NCI-H1417 treated with DMSO at 0.1 percent for 48 hours (cell line): Measurements from ENCODE around the gene SYNGR3.
A peak's percentile ranks its signal among the peaks of the same experiment; 100 is the strongest.

Experiments
- DNase-seq: peaks from one replicate; lab custom pipeline; 2025; lab: John Stamatoyannopoulos, UW

SYNGR3 gene

DNA sequence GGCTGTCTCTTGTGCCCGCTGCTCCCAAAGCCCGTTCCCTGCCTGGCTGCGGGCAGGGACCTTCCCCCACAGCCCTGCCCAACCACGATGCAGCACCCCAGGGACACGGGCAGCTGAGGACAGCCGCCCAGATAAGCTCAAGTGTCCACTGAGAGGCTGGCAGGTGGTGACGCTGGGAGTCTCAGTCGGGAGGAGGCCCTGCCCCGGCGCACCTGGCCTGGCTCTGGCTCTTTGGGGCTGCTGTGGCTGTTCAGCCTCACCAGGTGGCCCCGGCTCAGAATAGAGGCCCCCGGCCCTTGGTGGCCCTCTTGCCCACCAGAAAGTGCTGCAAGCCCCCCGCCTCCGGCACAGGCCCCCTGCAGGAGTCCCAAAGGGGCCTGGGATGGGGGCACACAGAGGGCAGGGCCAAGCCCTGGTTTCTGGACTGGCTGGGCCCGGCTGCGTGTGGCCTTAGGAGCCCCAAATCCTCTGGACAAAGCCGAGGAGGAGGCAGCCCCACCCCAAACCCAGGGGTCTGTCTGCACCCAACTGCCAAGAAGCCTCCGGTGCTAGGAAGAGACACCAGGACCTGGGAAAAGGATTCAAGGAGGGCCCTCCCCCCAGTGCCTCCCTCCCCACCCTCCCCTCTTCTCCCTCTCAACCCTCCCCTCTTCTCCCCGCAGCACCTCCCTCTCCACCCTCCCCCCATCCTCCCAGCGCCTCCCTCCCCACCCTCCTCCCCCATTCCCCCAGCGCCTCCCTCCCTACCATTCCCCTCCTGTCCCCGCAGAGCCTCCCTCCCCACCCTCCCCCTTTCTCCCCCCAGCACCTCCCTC is 52.6 kb downstream of the SYNGR3 start:
- DNase-seq, result peak; percentile 45

DNA sequence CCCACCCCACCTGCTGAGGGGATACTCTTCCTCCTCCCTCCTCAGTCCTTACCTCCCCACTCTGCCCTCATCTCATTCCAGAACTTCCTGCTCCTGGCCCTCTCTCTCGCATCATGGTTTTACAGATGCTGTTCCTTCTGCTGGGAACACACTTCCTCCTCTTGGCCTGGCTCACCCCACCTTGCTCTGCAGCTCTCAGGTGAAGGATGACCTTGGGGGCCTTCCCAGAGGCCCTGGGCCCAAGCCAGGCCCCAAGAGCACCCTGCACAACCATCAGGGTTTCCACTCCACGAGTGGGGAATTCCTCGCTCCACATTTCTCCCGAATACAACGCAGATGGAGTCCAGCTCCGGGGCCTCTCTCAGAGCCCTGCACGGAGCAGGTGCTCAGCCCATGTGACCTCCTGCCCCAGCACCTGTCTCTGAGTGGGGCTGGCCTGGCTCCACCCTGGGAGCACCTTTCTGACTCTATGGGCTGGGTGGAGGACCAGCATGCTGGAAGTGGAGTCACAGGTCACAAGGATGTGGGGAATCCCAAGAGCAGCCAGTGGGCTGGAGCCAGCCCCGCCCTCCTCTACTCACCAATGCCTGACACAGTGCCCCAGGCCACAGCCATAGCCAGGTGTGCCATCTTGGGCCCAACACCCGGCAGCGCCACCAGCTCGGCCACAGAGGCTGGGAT is 53.4 kb downstream of the SYNGR3 start:
- DNase-seq, result no peak
